ENCODE results near the gene CST6.
A peak's percentile ranks its signal among the peaks of the same experiment; 100 is the strongest.
"Not testable (repeated sequence)": the region's sequence is repeated elsewhere in the genome, so short reads cannot be mapped to it uniquely, and the experiment has no call there.

CST6 gene

DNA sequence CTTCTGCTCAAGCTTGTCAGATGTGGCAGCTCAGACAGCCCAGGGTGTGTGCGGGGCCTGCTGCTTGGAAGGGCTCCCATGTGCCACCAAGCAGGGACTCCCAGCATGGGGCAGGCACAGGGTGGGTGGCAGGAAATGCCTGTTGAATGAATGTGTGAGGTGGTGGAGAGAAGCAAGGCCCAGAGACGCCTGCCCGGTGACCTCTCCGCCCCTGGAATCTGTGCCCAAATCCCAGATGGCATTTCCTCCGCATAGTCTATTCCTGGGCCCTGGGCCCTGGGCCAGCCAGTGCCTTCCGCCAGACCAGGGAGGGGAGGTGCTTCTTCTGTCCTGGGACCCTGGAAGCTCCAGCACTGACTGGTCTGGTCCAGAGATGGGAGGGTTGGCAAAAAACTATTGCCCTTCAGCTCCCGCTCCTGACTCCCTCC lies 3.7 kb downstream of the CST6 start:
- no peak for DNase-seq (ENCODE audit: low read depth)

DNA sequence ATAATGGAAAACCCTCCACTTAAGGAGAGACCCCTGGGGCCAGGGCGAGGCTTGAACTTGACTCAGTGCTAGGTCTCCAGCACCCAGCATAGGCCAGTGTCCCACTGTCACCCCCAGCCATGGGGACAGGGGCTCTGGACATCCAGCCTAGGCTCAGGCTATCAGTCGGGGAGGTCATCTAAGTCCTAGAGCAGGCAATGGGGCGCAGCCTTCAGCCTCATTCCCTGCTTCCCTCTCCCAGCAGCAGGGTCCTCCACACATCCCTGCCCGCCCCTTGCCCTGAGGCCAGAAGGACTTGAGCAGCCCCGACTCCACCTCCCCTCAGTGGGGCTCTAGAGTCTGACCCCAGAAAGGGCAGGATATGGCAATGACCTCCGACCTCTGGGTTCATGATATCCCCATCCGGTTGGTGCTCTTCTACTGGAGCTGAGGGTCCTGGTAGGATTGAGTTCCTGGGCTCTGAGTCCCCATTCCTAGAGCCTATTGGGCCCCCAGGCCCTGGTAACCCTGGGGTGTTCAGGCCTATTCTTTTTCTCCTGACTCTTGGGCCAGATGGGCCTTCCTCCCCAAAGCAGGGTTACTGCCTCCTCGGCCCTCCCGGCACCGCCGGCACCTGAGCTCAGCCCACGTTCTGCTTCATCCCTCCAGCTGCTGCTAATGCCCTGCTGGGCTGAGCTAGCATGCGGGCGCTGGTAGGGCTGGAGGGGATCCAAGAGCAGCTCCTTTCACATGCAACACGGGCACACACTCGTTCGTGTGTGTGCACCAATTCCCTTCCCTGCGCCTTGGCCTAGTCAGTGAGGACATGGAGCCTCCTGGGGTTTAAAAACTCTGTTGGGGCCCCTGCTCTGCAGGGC lies 4.4 kb downstream of the CST6 start:
- no peak for DNase-seq (ENCODE audit: low read depth)

DNA sequence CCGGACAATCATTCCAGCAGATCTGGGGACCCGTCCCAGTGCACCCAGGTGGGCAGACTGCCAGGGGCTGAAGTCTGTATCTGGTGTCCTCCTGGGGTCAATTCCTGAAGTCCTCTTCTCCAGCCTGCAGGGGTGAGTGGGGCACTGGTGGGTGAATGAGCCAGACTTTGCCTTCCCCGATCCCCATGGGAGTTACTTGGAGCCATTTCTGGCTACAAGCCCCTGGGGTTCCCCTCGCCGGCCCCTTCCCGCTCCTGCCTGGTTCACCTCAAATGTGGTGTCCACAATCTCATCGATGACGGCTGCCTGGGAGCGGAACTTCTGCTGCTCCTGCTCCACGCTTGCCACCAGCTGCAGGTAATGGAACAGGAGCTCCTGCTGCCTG lies 5.0 kb downstream of the CST6 start:
- DNase-seq (ENCODE audit: low read depth) = no peak

GRCh38 chr11:66017321-66017720 lies 5.5 kb downstream of the CST6 start:
- no peak for DNase-seq (ENCODE audit: low read depth)

- no peak for DNase-seq (ENCODE audit: low read depth)
These were observed 8.4 kb downstream of the CST6 start for GRCh38 chr11:66020212-66020611.

GRCh38 chr11:66020618-66021357 lies 9.0 kb downstream of the CST6 start:
- no peak for DNase-seq (ENCODE audit: low read depth)

DNA sequence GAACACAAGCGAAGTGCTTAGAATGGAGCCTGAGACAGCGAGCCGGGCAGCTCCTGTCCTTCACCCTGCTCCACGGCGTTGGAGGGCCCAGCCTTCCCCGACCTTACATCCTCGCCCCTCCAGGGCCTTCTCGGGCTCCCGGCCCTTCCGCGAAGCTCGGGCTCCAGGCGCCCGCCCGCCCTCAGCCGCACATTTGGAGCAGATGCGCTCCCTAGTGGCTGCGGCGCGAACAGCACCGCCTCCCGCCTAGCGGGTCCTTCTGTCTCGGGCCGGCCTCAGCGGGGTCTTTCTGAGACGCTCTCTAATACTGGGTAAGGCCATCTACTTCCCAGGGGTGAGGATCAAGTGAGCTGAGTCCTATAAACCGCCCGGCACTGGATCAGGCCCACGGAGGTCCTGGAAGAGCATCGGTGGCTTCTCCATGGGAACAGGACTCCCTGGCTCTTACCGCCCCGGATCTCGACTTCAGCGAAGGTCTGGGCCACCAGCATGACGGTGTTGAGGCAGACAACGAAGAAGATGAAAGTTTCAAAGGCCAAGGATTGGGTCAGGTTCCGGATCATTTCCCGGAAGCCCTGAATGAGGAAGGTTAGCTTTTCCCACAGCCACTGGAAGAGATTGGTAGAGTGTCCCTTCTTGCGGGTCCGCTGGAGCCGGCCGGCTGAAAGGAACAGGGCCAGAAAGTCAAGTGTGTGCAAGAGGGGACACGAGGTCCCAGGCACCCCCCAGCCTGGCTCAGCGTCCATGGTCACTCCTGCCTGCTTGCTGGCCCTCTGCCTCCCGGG lies 10.8 kb downstream of the CST6 start:
- DNase-seq (ENCODE audit: low read depth) = peak; percentile 65

DNA sequence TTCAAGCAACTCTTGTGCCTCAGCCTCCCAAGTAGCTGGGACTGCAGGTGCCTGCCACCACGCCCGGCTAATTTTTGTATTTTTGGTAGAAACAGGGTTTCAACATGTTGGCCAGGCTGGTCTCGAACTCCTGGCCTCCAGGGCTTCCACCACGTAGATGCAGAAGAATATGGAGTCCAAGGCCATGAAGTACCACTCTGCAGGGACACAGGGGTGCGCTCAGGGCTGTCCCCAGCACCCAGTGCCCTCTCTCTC lies 11.3 kb downstream of the CST6 start:
- not testable (repeated sequence) for DNase-seq (ENCODE audit: low read depth)

- no peak for DNase-seq (ENCODE audit: low read depth)
These were observed 14.3 kb downstream of the CST6 start, which contains the start of gene CATSPER1 for GRCh38 chr11:66026017-66026529. Gene CATSPER1, minus strand, starts transcription at chr11:66026479. Its CDS starts 100 bp downstream, at chr11:66026379.

DNA sequence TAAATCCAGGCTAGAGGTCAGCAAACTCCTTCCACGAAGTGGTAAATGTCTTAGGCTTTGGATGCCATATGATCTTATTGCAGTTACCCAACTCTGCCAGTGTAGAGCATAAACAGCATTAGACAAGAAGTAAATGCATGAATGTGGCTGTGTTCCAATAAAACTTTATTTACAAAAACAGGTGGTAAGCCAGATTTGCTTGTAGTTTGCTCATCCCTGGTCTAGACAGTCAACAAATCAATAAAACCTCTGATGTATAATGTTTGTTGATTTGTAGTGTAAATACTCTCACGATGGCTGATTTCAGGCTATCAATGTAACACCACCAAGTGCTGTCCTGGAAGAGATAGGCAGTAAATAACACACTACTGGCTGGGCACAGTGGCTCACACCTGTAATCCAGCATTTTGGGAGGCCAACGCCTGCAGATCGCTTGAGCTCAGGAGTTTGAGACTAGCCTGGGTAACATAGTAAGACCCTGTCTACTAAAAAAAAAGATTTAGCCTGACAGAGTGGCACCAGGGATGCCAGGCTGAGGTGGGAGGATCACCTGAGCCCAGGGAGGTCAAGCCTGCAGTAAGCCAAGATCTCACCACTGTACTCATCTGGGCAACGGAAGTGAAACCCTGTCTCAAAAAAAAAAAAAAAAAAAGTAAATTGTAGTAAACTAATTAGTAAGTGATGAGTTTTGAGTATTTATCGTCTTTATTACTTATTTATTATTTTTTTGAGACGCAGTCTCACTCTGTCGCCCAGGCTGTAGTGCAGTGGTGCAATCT lies 21.3 kb downstream of the CST6 start:
- DNase-seq (ENCODE audit: low read depth) = no peak

GRCh38 chr11:66035653-66036333 lies 24.0 kb downstream of the CST6 start:
- no peak for DNase-seq (ENCODE audit: low read depth)

GRCh38 chr11:66036334-66036710 lies 24.5 kb downstream of the CST6 start:
- DNase-seq (ENCODE audit: low read depth) = no peak

- DNase-seq (ENCODE audit: low read depth) = no peak
These were observed 25.5 kb downstream of the CST6 start for GRCh38 chr11:66037327-66037726.

GRCh38 chr11:66039765-66040164 lies 28.0 kb downstream of the CST6 start:
- DNase-seq (ENCODE audit: low read depth) = no peak

DNA sequence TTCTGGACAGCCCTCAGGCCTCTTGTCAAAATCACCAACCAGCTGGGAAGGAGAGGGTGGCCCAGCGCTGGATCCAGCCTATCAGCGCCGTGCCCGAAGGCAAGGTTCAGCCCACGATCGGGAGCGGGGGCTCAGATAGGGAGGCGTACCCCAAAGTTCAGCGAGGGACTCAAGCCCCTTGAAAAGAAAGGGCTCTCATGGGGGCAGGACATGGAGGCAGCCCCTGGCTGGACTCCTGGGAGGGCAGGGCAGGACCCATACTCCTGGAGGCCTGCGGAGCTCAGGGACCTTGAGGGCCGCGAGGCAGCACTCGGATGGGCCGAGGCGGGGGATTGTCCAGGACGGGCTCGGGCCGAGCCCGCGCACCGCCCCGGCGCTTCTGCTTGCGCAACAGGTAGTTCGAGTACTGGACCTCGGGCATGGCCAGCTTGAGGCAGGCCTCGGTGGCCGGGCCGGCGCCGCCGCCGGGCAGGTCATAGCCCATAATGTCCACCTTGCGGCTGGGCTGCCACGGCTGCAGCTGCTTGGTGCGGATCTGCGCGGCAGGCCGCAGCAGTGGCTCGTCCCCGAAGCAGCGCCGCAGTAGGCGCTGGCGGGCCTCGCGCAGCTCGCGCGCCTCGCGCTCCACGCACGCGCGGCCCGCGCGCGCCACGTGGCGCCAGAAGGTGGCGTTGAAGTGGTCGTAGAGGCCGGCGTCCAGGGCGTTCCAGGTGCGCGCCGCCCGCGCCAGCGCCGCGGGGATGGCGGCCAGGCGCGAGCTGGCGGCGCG lies 30.6 kb downstream of the CST6 start:
- DNase-seq (ENCODE audit: low read depth) = no peak

GRCh38 chr11:66042996-66043906 lies 31.4 kb downstream of the CST6 start:
- DNase-seq (ENCODE audit: low read depth) = no peak

DNA sequence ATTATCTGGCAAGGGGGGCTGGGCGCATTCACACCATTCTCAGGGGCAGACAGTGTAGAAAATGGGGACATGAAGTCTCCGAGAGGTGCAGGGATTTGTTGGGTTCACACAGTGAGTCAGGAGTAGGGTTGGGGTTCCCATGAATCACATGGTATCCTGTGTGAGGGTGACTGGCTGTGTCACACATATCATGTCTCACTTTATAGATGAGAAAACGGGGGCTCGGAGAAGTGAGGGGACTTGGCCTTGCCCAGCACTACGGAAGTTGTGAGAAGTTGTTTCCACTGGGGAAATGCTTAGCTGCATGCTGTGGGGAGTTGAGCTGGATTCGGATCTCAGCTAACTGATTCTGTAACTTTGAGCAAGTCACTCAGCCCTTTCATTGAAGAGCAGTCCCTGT lies 32.9 kb downstream of the CST6 start:
- DNase-seq (ENCODE audit: low read depth) = no peak

DNA sequence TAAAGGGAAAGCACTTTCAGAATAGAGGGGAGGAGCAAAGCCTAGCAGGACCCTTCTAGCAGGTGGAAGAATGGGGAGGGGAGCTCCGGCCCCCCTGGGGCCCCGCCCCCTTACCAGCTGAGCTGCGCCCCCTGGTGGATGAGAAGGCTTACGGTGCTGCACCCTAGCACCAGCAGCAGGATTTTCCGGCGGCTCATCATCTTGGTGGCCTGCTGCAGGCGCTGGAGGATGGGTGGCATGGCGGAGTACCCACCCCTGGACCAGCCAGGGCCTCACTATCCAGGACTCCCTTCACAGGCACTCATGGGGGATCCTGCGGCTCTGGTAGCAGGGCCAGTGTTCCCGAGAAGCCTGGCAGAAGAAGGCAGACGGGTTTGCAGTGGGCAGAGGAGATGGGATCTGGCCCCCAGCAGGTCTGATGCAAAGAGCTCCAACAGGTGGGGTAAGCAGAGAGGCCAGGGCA lies 33.4 kb downstream of the CST6 start:
- peak; percentile 78 for DNase-seq (ENCODE audit: low read depth)

DNA sequence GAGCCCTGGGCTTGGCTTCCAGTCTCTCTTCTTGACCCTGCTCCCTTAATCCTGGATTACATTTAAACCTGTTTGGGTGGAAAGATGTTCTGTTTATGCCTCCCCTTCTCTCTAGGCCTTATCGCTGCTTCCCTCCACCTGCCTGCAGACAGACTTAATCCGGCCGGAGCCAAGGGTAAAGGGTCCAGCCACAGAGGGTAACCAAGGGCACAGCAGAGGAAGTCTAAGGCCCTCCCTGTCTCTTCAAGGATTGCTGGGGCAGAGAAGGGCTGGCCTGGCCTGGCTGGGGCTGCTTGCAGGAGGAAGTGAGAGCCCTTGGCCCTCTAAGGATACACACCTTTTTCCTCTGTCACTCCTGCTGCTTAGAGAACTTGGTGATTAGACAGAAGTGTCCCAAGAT lies 35.1 kb downstream of the CST6 start:
- DNase-seq (ENCODE audit: low read depth) = no peak
